ENCODE data around the gene BTNL2.

Gene BTNL2

GRCh38 chr6:32415521-32416019, 8.6 kb upstream of the BTNL2 start:
- DNase-seq (ENCODE audit: low read depth), result peak; percentile 56

GRCh38 chr6:32413427-32414047, 6.6 kb upstream of the BTNL2 start:
- peak; percentile 71 for DNase-seq (ENCODE audit: low read depth)

- no peak for DNase-seq (ENCODE audit: low read depth)
Measured at GRCh38 chr6:32411566-32412327, 4.8 kb upstream of the BTNL2 start.

- DNase-seq (ENCODE audit: low read depth), result no peak
Measured at GRCh38 chr6:32410906-32411305, 3.9 kb upstream of the BTNL2 start.

- no peak for DNase-seq (ENCODE audit: low read depth)
Measured at GRCh38 chr6:32406197-32406596, 784 bp downstream of the BTNL2 start.

GRCh38 chr6:32405656-32406055, 1.3 kb downstream of the BTNL2 start:
- DNase-seq (ENCODE audit: low read depth), result no peak

GRCh38 chr6:32402812-32403211, 4.2 kb downstream of the BTNL2 start:
- DNase-seq (ENCODE audit: low read depth), result no peak

- no peak for DNase-seq (ENCODE audit: low read depth)
Measured at GRCh38 chr6:32401284-32401963, 5.6 kb downstream of the BTNL2 start.

GRCh38 chr6:32397252-32397920, 9.6 kb downstream of the BTNL2 start:
- no peak for DNase-seq (ENCODE audit: low read depth)

- no peak for DNase-seq (ENCODE audit: low read depth)
Measured at GRCh38 chr6:32396028-32396427, 11.0 kb downstream of the BTNL2 start.

- no peak for DNase-seq (ENCODE audit: low read depth)
Measured at GRCh38 chr6:32393665-32394420, 13.1 kb downstream of the BTNL2 start.

- DNase-seq (ENCODE audit: low read depth), result no peak
Measured at GRCh38 chr6:32391505-32391904, 15.5 kb downstream of the BTNL2 start.

GRCh38 chr6:32387589-32388340, 19.2 kb downstream of the BTNL2 start:
- no peak for DNase-seq (ENCODE audit: low read depth)

- no peak for DNase-seq (ENCODE audit: low read depth)
Measured at GRCh38 chr6:32386040-32386439, 20.9 kb downstream of the BTNL2 start.

- no peak for DNase-seq (ENCODE audit: low read depth)
Measured at GRCh38 chr6:32382757-32383420, 24.1 kb downstream of the BTNL2 start.

- DNase-seq (ENCODE audit: low read depth), result no peak
Measured at GRCh38 chr6:32379545-32379944, 27.4 kb downstream of the BTNL2 start.

- DNase-seq (ENCODE audit: low read depth), result no peak
Measured at GRCh38 chr6:32375739-32376529, 31.0 kb downstream of the BTNL2 start.

- DNase-seq (ENCODE audit: low read depth), result no peak
Measured at GRCh38 chr6:32371803-32372202, 35.2 kb downstream of the BTNL2 start, which contains the start of gene TSBP1. Gene TSBP1 (minus strand): TSS chr6:32371903. CDS start chr6:32371706, 197 bp downstream.

- DNase-seq (ENCODE audit: low read depth), result no peak
Measured at GRCh38 chr6:32371229-32371628, 35.8 kb downstream of the BTNL2 start.

Data from activated T-helper 1 cell treated with Interleukin-2 at 50 U/mL for 16 hours (primary cell).